GM21390 (cell line): ENCODE data around the gene MARF1.

Experiments
- ATAC-seq: cut with Tn5 transposase; IDR thresholded peaks from one replicate; pipeline ENCODE4 v1.9.1; 2021; ENCODE audit not compliant: unreplicated experiment

The MARF1 gene

GRCh38 chr16:15601212-15601879 is 41.6 kb downstream of the MARF1 start:
- ATAC-seq, result no peak

- no peak for ATAC-seq
These were observed 43.5 kb downstream of the MARF1 start for GRCh38 chr16:15599303-15600070.

- ATAC-seq, result no peak
These were observed 44.2 kb downstream of the MARF1 start for GRCh38 chr16:15598648-15599190.

- ATAC-seq, result no peak
These were observed 44.9 kb downstream of the MARF1 start for GRCh38 chr16:15597822-15598647.

- no peak for ATAC-seq
These were observed 45.8 kb downstream of the MARF1 start for GRCh38 chr16:15597135-15597534.

GRCh38 chr16:15594711-15595320 is 48.1 kb downstream of the MARF1 start:
- no peak for ATAC-seq

GRCh38 chr16:15593235-15593634 is 49.7 kb downstream of the MARF1 start:
- ATAC-seq, result no peak

GRCh38 chr16:15592324-15592723 is 50.6 kb downstream of the MARF1 start:
- no peak for ATAC-seq

- no peak for ATAC-seq
These were observed 55.7 kb downstream of the MARF1 start for GRCh38 chr16:15587152-15587825.

GRCh38 chr16:15586716-15587115 is 56.2 kb downstream of the MARF1 start:
- ATAC-seq, result no peak

GRCh38 chr16:15585956-15586355 is 57.0 kb downstream of the MARF1 start:
- ATAC-seq, result no peak

- ATAC-seq, result no peak
These were observed 59.4 kb downstream of the MARF1 start for GRCh38 chr16:15583526-15583925.

GRCh38 chr16:15581127-15581815 is 61.7 kb downstream of the MARF1 start:
- no peak for ATAC-seq

- no peak for ATAC-seq
These were observed 64.1 kb downstream of the MARF1 start for GRCh38 chr16:15578824-15579223.

GRCh38 chr16:15576960-15577958 is 65.7 kb downstream of the MARF1 start:
- ATAC-seq, result no peak

GRCh38 chr16:15575293-15576049 is 67.5 kb downstream of the MARF1 start:
- no peak for ATAC-seq

- no peak for ATAC-seq
These were observed 68.4 kb downstream of the MARF1 start for GRCh38 chr16:15574614-15574948.
